GM19193 (cell line): Measurements from ENCODE around the gene SDR42E2.

Experiments used
- POLR2A ChIP-seq: IDR thresholded peaks from 4 replicates; pipeline ENCODE4 v1.6.1; 2011; ENCODE audit not compliant: insufficient read depth, insufficient read length; ENCODE audit errors: extremely low read depth

The SDR42E2 gene

DNA sequence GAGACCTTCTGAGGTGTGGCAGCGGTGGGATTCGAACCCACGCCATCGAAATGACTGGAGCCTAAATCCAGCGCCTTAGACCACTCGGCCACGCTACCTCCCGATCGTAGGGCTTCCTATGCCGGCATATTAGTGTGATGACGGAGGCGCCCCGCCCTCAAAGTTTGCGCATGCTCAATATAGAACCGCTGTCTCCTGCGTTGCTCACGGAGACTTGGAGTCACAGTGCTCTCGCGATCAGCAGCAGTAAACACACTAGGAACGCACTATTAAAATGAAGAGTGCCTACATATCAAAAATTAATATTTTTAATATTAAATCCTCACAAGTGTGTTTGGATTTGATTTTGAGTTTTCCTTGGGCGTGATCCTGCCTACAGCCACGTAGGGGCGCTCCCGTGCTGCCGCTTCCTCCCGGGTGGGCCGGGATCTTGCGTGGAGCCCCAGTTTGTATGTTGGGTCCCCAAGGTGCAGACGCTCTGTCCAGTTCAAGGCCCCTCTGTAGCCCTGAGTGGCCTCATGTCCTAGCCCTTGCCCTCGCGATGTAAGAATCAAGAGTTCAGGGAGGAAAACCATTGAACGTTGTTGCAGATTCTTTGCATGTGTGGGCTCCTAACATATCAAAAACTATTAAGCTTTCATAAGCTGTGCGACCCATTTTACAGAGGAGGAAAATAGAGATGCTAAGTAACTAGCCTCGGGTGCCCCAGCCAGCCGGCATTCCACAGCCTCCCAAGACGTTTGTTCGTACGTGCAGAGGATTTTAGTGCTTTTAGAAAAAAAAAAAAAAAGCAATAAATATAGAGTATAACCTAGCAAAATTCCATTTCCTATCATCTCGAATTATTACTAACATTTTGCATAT lies 33.6 kb downstream of the SDR42E2 start:
- peak; percentile 52 for TF ChIP-seq POLR2A

- TF ChIP-seq POLR2A: no peak
Measured at GRCh38 chr16:22198547-22199293, 36.4 kb downstream of the SDR42E2 start.

GRCh38 chr16:22202261-22202637 lies 39.9 kb downstream of the SDR42E2 start:
- no peak for TF ChIP-seq POLR2A

DNA sequence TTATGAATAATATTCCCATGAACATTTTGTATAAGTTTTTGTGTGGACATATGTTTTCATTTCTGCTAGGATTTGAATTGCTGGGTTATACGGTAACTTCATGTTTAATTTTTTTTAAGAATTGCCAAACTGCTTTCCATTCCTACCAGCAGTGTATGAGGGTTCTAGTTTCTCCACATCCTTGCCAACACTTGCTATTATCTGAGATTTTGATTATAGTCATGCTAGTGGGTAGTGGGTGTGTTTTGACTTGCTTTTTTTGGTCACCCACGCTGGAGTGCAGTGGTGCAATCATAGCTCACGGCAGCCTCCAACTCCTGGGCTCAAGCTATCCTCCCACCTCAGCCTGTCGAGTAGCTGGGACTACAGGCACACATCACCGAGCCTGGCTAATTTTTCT lies 40.8 kb downstream of the SDR42E2 start:
- no peak for TF ChIP-seq POLR2A

DNA sequence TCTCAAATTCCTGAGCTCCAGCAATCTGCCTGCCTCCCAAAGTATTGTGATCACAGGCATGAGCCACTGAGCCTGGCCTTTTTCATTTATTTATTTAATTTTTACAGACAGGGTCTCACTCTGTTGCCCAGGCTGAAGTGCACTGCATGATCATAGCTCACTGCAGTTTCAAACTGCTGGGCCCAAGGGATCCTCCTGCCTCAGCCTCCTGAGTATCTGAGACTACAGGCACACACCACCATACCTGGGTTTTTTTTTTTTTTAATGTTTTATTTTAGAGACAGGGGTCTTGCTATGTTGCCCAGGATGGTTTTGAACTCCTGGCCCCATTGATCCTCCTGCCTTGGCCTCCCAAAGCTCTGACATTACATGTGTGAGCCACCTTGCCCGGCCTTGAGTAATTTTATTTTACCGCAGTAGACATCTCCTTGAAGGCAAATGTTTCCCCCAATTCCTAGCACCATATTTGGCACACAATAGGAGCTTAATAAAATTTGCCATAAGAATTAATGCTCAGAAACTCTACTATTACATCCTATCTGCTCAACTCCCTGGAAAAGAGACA lies 41.9 kb downstream of the SDR42E2 start:
- TF ChIP-seq POLR2A: no peak

- TF ChIP-seq POLR2A: no peak
Measured at GRCh38 chr16:22205577-22206012, 43.3 kb downstream of the SDR42E2 start.

GRCh38 chr16:22206013-22206841 lies 43.9 kb downstream of the SDR42E2 start, which contains the start of gene EEF2K:
Gene EEF2K, plus strand, starts transcription at chr16:22206278. Its CDS starts 19,452 bp downstream, at chr16:22225730.
- peak; percentile 70 for TF ChIP-seq POLR2A

- TF ChIP-seq POLR2A: peak; percentile 55
Measured at GRCh38 chr16:22206842-22207714, 44.8 kb downstream of the SDR42E2 start.

DNA sequence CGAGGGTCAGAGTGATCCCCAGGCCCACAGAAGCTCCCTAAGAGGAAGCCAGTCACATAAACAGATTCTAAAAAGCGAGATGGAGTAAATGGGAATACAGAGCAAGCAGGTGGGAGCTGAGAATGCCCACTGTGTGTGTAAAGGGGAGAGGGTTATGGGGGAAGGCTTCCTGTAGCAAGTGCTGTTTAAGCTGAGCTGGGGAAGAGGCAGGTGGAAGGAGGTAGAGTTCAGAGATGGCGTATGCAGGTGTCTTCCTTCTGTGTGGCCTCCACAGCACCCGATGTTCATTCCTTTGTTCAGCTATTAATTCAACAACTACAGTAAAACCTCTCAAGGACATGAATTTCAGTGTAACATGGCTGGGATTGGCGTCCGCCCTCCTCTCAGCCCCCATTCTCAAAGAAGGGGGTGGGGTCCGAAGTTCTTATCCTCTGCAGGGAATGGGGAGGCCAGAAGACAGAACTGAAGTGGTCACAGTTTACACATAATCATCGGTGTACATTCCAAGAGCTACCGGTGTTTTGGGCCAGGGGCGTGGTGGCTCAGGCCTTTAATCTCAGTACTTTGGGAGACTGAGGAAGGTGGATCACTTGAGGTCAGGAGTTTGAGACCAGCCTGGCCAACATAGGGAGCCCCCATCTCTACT lies 45.5 kb downstream of the SDR42E2 start:
- TF ChIP-seq POLR2A: no peak

GRCh38 chr16:22210285-22210684 lies 48.0 kb downstream of the SDR42E2 start:
- TF ChIP-seq POLR2A: no peak

DNA sequence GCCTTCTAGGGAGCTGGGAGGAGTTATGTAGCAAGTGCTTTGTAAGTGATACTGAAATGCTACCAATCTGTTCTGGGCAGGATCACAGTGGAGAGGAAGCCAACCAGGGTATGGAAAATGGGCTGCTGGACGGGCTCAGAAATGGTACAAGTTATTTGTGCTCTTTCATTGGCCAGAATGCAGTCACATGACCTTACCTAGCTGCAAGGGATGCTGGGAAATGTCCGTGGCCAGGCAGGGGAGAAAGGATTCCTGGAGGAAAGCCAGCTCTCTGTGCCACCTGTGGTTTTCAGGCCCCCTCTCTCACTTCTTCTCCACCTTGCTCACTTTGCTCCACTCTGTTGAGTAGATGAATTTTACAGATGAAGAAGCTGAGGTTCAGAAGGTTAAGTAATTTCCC lies 48.5 kb downstream of the SDR42E2 start:
- TF ChIP-seq POLR2A: no peak

DNA sequence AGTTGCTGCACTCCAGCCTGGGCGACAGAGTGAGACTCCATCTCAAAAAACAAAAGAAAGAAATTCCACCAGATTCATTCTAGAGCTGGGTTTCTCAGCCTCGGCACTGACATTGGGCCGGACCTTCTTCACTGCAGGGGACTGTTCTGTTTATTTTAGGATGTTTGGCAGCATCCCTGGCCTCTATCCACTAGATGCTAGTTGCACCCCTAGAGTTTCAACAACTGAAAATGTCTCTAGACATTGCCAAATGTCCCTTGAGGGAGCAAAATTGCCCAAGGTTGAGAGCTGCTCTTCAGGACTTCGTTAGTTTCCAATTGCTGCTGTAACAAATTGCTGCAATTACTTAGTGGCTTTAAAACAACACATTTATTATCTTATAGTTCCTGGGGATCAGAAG lies 50.9 kb downstream of the SDR42E2 start:
- TF ChIP-seq POLR2A: no peak

- TF ChIP-seq POLR2A: no peak
Measured at GRCh38 chr16:22213801-22214200, 51.5 kb downstream of the SDR42E2 start.
